Activated CD8-positive, alpha-beta memory T cell treated with anti-CD3 and anti-CD28 coated beads, Interleukin-2, amount 50 U/mL, for 24 hours (primary cell): ENCODE results near the gene INAVA.
"Not testable (repeated sequence)": the region's sequence is repeated elsewhere in the genome, so short reads cannot be mapped to it uniquely, and the experiment has no call there.

ENCODE experiments used
- DNase-seq: peaks from one replicate; pipeline ENCODE4 v3.0.0-alpha.2; 2020; ENCODE audit errors: extremely low read depth

The INAVA gene

DNA sequence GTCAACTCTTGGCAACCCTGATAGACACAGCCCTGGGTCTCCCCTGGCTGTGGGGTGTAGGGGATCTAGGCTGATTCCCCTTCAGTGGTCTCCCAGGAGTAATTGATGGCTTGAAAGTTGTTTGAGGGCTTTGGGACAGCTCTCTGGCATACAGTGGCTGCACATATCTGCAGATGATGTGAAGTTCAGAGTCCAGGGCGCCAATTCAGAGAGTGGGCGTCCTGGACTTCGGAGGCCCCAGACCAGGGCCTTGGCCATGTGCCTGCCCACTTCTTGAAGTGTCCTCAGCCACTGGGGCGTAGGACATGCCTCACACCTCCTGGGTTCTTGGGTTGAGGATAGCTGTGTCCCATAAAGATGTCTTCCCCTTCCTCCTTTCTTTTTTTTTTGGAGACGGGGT, 2.6 kb downstream of the INAVA start:
- no peak for DNase-seq

DNA sequence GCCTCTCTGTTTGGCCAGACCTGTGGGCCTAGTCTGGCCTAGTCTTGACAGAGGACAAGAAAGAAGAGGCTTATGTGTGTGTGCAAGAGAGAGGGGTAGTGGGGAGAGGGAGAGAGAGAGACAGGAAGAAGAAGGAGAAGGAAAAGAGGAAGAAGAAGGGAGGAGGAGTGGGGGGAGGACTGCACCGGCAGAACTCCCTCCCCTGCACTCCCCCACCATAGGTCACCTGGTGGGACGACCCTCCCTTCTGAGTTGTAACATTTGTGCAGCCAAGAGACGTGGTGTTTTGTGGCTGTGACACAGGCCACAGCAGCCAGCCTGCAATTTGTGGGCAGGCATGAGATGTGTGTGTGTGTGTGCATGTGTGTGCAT, 4.3 kb downstream of the INAVA start:
- DNase-seq: no peak

DNA sequence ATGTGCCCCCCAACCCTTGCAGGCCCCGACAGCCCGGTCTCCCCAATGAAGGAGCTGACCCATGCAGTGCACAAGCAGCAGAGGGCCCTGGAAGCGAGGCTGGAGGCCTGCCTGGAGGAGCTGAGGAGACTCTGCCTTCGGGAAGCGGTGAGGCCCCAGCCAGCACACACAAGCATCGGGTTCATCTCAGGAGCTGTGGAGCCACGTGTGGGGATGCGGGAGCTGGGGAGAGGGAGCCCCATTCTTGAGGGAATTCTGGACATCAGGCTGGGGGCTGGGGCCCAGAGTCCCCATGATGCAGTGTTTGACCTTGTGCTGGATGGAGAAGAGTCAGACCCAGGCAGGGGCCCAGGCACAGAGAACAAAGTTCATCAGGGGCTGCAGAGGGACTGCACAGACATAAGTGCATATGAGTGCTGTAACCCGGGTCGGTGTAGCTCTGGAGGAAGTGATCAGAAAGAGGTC, 4.8 kb downstream of the INAVA start:
- DNase-seq: no peak

DNA sequence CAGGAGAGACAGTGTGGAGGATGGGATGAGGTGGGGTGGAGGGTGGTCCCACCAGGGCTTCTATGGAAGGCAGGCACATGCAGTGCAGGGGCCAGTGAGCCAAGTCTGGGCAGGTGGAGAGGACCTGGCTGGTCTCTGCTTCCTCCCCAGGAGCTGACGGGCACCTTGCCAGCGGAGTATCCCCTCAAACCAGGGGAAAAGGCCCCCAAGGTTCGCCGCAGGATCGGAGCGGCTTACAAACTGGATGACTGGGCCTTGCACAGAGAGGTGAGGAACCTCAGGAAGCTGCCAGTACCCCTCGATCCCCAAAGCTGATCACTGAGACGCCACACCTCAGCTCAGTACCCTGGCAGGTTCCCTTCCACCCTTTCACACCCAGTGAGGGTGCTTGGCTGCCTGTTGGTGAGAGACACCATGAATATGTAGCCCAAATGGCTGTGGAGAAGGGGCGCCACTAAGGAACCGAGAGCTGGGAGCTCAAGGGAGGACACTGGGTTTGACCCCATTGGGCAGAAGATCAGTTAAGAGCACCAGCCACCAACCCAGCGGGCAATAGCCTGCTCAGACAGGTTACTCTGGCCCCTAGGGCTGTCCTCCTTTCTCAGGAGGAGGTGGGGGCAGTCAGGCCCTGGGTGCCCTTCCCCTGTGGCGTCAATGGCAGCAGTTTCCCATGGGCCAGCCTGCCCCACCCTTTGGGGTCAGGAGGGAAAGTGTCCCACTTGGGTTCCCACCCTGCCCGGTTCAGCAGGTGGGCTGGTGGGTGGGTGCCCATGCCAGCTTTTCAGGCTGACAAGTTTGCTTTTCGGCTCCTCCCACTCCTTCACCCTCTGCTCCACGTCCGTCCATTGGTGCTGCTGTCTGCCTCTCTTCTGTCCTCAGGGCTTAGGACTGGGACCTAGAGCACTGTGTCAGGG, 5.5 kb downstream of the INAVA start:
- DNase-seq: no peak

DNA sequence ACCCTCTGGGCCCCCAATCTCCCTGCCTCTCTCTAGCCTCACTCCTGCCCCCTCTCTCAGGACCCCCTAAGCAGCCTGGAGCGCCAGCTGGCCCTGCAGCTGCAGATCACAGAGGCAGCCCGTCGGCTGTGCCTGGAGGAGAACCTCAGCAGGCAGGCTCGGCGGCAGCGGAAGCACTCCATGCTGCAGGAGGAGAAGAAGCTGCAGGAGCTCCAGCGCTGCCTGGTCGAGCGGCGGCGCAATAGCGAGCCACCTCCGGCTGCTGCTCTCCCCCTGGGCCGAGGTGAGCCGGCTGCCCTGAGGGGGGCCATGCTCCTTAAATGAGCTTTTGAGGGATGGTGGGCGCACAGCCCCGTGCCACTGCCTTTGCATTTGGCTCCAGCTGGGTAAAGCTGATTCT, 6.2 kb downstream of the INAVA start:
- no peak for DNase-seq

DNA sequence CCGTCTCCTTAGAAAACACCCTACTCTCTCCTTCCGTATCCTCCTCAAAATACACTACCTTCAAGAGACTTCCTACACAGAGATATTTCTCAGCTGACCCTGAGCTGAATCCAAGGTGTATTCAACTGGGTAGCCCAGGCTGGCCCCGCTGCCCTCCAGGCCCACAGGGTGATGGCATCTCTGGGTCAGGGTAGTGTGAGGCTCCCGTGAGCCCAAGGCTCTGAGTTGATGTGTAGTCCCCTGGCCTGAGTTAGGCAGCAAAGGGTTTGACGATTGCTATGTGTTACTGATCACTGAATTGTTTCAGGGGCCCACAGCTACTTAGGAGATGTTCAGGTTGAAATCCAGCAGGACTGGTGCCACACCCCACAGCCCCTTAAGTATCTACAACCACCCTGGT, 6.7 kb downstream of the INAVA start:
- DNase-seq: no peak

DNA sequence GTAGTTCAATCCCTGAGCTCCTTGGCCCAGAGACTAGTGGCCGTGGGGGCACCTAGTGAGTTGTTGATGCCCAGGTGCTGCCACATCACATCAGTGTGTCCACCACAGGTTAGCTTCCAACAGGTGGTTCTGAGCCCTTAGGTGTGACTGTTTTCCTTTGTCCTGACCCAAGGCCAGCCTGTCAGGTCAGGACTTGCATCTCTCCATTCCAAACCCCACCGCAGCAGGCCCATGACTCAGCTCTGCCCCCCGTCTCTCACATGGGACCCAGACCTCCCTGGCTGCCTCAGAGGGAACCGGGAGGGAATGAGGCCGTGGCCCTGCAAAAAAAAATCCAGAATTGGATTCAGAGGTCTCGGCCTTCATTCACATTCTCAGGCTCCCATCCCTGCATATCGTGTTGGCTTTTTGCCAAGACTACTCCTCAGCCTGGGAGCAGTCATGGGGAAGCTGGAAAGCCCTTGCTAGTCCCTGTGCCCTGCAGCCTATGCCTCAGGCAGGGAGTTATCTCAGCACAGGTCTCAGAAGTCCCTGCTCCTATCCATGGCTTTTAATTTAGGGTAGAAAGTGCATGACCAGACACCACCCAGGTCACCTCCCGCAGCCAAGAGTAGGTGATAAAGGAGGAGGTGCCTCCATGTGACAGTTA, 7.2 kb downstream of the INAVA start:
- no peak for DNase-seq

DNA sequence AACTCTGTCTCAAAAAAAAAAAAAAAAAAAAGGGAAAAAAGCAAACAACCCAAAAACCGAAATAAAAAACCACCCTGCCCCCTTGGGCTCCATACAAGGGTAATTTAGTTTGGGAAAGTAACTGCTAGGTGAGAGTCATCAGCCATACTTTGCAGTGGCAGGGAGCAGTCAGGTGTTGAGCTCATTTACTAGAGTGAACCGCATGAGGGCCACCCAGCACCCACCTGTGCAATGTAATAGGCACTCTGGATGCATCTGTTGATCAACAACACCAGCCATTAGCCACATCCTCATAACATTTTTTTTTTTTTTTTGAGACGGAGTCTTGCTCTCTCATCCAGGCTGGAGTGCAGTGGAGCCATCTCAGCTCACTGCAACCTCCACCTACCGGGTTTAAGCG, 9.1 kb downstream of the INAVA start:
- DNase-seq: no peak

DNA sequence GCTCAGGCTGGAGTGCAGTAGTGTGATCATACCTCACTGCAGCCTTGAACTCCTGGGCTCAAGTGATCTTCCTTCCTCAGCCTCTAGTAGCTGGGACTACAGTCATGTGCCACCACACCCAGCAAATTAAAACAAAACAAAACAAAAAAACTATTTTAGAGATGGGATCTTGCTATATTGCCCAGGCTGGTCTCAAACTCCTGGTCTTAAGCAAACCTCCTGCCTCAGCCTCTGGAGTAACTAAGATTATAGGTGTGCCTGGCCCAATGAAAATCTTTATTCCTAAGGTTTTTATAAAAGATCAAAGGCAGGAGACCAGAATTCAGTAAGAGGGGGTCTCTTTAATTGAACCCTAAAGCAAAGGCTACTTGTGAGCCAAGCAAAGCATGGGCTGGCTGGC, 10.1 kb downstream of the INAVA start:
- no peak for DNase-seq

DNA sequence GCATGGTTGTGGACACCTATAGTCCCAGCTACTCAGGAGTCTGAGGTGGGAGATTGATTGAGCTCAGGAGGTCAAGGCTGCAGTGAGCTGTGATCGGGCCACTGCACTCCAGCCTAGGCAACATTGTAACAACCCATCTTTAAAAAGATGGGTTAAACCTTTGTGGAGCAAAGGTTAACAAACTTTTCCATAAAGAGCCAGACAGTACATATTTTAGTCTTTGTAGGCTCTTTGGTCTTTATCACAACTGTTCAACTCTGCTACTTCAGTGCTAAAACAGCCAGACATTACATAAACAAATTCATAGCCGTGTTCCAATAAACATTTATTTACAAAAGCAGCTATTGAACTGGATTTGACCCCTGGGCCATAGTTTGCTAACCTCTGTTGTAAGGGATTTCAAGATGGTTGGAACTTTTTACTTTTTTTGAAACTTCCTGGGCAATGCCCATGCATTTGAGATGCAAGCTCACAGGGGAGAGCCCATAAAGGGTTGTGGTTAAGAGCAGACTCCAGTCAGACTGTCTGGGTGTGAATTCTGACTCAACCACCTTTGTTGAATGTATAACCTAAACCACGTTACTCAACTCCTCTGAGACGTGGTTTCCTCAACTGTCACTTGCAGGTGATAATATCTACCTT, 10.8 kb downstream of the INAVA start:
- DNase-seq: no peak

DNA sequence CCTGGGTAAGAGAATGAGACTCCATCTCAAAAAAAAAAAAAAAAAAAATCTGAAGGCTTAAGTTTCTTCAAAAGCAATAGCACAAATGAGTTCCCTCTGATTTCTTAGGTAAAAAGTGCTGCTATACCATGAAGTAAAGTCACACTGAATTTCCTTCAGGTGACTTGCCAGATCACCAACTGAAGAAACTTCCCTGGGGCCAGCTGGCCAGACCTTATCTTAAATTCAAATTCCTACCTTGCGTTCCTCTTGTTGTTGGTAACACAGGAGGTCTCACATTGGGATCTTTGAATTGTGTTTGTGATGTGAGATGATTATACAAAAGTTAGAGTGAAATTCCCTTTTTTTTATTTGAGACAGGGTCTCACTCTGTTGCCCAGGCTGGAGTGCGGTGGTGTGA, 11.8 kb downstream of the INAVA start:
- no peak for DNase-seq

DNA sequence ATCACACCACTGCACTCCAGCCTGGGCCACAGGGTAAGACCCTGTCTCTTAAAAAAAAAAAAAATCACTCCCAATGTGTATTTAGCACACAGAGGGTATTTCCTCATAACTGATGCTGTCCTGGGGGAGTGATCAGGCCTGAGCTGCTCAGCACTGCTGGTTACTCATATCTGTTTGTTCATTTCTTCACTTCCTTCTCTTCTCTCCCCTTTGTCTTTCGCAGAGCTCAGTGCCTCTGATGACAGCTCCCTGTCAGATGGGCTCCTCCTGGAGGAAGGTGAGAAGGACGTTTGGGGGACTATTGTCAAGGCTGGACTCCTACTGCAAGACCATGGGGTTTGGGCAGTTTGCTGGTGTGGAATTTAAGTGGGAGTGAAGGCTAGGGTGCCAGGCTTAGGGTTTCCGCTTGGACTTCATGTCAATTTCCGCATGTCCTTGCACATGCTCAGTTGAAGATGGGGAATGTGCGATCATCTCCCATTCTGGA, 13.0 kb downstream of the INAVA start:
- no peak for DNase-seq

DNA sequence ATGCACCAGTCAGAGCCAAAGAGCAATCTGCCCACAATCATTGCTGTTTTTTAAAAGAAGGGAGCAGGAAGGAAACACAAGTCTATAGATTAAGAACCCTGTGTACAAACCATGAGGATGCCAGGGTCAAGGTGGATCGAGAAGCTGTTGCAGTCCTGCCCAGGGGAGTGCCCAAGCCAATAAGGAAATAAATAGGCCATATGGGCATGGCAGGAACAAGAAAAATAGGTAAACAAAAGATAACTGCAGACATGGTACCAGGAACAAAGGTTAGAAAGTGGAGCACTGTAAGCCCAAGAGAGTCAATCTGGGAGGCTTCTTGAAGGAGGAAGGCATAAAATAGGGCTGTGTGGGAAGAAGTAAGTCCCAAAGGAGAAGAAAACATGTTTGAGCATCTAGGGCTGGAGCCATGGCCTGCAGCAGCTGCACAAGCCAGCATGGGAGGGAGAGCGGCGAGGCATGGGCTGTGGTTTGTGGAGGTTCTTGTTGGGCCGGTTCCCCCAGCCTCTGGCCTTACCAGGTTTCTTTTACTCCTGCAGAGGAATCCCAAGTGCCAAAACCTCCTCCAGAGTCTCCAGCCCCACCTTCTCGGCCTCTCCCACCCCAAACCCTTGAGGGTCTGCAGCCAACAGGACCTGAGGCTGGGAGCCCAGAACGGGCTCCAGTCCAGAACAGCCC, 13.6 kb downstream of the INAVA start:
- DNase-seq: no peak

DNA sequence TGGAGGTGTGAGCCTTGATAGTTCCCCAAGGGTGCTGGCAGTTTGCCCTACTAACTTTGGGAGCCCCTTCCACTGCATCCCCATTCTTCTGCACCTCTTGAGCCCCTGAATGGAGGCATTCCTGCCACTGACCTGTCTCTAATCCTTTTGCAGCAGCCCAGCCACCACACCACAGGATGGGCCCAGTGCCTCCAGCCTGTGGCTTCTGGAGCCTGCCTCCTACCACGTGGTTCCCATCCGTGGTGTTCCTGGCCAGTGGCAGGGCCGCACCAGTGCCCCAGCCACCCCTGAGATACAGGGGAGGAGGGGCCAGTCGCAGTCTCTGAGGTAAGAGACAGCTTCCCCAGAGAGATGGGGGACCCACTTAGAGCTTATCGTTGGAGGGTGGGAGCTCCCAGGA, 14.4 kb downstream of the INAVA start:
- no peak for DNase-seq

DNA sequence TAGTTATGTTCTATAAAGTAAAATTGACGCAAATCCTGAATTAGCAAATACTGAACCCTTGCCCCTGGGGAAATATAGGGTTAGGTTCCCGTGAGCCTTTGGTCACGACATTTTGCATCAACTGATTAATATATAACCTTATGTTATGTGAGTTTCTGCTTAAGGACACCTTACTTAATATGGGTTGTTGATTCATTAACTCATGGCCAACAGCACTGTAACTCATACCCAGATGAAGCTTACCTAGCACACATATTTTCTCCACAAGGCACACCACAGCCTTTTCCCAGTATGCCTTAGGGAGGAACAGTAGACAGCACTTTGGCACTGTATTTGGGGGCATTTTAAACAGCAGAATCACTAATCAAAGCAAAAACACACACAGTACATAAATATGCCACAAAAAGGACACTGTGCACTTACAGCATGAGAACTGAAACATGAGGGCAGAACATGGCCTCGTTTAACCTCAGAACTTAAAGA, 15.1 kb downstream of the INAVA start:
- DNase-seq: no peak

DNA sequence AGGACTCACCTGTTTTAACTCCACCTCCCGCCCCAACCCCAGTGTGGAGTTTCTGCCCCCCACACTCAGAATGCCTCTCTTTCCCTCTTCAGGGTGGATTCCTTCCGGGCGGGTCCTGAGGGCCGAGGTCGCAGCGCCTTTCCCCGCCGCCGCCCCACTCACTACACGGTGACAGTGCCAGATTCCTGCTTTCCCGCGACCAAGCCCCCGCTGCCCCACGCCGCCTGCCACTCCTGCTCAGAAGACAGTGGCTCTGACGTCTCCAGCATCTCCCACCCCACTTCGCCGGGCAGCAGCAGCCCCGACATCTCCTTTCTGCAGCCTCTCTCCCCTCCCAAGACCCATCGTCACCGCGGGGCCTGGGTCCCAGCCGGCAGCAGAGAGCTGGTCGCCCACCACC, 16.7 kb downstream of the INAVA start:
- no peak for DNase-seq

DNA sequence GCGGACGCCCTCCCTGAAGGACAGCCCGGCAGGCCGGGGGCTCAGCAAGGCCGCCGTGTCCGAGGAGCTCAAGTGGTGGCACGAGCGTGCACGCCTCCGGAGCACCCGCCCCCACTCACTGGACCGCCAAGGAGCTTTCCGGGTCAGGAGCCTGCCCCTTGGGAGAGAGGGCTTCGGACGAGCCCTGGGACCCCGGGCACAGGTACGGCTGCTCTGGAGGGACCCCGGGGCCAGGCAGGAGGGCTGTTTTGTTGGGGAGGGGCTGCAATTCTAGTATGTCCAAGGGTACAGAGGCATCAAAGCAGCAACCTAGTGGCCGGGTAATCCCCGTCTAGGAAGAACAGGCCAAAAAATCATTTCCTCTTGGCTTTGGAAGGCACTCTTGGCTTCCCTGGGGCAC, 17.2 kb downstream of the INAVA start:
- not testable (repeated sequence) for DNase-seq

DNA sequence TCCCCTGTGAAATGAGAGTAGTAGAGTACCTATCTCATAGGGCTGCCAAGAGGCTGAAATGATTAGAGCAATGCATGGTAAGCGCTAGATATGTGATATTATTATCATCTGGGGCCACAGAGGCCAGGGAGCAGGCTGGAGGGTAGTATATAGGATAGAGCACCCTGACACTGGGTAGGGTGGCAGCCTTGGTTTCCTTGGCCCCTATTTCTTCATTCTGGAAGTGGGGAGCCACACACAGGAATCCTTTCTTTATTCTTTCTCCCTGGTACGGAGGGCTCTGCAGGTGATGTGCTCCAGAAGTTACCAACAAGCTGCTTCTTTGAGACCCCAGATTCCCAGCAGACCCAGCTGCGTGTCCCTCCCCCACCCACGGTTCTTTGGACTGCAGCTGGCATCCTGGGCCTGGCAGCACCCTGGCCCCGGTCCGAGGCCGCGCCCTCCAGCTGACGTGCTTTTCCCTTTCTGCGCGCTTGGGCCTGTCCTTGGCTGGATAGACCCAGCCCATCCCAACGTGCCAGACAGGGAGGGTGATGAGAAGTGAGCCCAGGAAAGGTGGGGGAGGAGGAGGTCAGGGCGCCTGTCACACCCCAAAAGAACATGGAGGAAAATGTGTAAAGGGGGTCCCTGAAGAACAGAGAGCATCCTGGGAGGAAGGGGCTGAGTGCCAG, 18.2 kb downstream of the INAVA start:
- DNase-seq: no peak

DNA sequence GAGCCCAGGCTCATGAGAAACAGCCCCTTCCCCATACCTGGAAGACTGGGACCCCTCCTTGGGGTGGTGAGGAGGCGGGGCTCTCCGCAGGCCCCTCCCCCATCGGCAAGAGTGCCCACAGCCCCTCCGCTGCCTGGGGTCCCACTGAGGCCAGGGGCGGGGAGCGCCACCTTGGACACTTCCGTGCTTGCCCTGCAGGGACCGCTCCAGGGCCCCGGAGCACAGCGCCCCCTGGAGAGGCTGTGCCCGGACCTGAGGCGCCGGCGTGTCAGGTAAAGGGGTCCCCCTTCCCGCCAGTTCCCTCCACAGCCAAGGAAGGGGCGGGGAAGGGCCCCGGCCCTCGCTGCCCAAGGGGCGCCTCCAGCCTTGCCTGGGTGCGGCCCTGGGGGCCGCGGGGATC, 21.5 kb downstream of the INAVA start:
- no peak for DNase-seq

DNA sequence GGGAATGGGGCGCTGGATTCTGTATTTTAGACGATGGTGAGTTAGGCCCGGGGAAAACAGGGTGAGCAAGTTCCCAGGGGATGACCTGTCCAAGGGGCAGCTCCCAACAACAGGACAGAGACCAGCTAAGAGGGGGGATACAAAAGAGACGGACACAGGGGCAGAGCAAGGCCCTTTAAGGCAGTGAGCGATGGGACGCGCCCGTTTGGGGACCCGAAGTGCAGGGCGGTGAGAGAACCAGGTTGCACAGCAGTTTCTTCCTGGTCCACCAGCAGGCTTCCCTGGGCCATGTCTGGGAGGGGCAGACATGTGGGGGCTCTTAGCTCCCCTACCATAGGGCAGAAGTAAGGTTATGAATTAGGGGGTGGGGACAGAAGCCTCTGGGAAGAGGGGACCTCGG, 22.0 kb downstream of the INAVA start:
- no peak for DNase-seq

DNA sequence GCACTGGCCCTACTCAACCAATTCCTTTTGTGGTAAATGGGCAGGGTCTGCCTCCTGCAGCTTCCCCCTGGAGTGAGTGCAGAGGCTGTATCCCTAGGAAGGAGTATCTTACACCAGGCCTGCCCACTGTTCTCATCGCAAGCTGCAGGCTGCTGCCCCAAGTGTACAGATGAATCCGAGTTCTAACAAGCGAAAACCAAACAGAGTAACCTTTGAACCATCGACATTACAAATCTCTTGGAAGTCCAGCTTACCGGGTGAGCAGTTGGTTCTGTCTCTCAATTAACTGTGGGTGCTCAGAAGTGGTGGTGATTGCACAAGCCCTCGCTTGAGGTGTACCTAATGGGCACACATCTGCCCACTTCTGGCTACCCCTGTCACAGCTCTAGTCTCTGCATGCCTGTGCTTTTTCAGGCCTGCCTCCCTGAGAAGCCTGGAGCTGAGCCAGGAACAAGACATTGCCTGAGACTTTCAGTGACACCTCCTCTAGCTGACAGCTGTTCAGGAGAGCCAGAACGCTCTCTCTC, 22.7 kb downstream of the INAVA start:
- no peak for DNase-seq
